ENCODE results near the gene NCF4.

Gene NCF4

GRCh38 chr22:36892292-36892691, 31.5 kb downstream of the NCF4 start:
- DNase-seq (ENCODE audit: extremely low read depth in 1 of 2, low read depth in 1 of 2), result no peak

GRCh38 chr22:36893262-36893661, 32.5 kb downstream of the NCF4 start:
- no peak for DNase-seq (ENCODE audit: extremely low read depth in 1 of 2, low read depth in 1 of 2)

DNA sequence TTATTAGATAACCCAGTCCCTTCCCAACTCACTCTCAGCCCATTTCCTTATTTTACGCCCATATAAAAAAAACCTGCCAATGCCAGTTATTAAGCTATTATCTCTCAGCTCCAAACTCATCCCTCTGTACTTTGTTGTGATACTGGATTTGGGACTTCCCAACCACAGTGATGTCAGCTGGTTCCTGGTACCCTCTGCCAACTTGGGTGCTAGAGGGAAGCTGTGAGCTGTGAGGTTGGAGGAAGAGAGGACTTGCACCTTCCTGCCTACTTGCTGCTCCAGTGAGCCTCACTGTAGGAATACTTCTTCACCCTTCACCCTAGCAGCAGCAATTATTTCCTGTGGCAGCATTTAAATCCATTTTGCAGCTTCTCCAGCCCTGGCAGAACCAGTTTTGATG, 33.5 kb downstream of the NCF4 start:
- DNase-seq (ENCODE audit: extremely low read depth in 1 of 2, low read depth in 1 of 2), result no peak

DNA sequence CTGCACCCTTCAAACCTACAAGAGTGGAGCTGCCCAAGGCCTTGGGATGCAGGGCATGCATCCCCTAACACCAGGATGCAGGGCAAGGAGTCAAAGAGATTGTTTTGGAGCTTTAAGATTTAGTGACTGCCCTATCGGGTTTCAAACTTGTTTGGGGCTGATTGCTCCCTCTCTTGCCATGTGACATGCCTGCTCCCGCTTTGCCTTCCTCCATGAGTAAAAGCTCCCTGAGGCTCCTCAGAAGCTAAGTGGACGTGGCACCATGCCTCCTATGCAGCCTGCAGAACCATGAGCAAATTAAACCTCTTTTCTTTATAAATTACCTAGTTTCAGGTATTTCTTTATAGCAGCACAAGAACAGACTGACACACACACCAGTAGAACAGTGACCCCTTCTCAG, 36.8 kb downstream of the NCF4 start:
- DNase-seq (ENCODE audit: extremely low read depth in 1 of 2, low read depth in 1 of 2), result no peak

DNA sequence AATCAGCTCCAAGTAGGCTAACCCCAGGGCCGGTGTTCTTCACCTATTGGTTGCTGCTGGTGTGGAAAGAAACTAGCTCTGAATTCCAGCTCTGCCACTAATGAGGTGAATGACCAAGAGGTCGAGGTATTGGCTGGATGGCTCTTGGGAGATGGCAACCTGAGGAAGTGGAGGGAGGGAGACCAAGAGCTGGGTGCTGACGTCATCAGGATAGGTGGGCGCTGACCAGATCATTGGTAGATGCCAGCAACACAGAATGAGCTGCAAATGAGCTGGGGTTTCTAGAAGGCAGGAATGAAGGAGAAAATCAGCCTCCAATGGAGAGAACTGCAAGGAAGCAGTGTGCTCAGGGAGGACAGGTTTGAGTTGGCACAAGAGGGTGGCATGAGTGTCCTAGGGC, 37.9 kb downstream of the NCF4 start:
- DNase-seq (ENCODE audit: extremely low read depth in 1 of 2, low read depth in 1 of 2), result no peak

- DNase-seq (ENCODE audit: extremely low read depth in 1 of 2, low read depth in 1 of 2), result no peak
Measured at GRCh38 chr22:36899498-36899897, 38.7 kb downstream of the NCF4 start.

DNA sequence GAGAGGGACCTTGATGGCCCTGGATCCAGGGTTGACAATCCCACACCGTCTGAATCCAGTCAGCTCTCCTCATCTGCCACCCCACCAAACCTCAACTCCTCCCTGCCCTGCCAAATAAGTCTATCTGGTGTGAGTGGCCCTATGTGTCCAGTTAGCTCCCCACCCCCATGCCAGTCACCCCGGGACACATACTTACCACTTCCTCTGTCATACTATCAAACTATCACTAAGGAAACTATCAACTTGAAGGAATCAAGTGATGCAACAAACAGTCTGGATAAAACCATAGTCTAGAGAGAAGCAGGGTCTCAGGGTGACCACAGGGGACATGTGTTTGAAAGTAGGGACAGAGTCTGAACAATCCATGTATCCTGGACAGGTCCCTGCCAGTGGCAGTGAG, 39.4 kb downstream of the NCF4 start:
- no peak for DNase-seq (ENCODE audit: extremely low read depth in 1 of 2, low read depth in 1 of 2)

DNA sequence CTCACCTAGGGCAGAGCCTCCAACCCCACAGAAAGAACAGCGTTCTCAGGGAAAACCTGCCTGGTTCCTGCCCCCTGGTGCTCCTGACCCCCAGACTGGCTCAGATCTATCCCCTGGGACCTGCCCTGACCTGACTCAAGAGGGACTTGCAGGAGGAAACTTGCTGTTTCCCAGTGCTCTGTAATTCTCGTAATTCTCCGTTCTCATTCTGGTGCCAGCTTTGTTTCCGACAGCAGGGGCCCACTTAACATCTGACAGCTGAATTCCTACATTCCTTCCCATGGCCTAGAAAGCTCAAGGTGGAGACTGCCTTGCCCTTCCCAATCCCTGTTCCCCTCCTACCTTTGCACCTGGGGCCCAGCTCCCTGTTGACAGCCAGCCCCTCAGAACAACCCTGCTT, 40.1 kb downstream of the NCF4 start:
- DNase-seq (ENCODE audit: extremely low read depth in 1 of 2, low read depth in 1 of 2), result no peak

DNA sequence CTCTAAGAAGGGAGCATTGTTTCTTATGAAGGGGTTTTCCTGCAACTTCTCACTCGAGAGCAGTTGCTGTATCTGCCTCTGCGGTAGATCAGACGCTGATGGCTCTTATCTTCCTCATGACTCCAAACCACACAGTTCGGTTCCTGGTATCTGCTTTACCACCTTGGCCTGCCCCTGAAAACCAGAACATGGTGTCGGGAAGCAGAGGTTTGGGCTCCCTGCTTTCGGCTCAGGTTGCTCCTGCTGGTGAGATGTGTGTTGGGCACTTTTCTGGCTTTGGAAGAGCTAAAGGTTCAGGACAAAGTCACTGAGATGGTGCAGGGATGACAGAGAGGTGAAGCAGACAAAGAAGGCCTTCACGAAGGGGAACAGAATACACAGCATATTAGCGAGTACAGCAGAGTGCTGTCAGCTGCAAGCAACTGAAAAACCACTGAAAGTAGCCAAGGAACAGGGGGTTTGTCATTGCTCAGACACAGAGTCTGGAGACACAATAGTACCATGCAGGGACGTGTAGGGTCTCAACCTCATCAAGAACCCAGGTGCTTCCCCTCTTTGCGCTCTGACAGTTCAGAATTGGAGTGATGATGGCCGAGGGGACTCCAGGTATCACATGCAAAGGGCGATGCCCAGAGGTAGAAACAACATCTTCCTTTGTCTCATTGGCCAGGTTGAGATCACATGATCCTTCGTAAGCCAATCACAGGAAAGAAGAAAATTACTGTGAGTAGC, 40.8 kb downstream of the NCF4 start:
- no peak for DNase-seq (ENCODE audit: extremely low read depth in 1 of 2, low read depth in 1 of 2)

- DNase-seq (ENCODE audit: extremely low read depth in 1 of 2, low read depth in 1 of 2), result no peak
Measured at GRCh38 chr22:36902143-36902926, 41.5 kb downstream of the NCF4 start.

DNA sequence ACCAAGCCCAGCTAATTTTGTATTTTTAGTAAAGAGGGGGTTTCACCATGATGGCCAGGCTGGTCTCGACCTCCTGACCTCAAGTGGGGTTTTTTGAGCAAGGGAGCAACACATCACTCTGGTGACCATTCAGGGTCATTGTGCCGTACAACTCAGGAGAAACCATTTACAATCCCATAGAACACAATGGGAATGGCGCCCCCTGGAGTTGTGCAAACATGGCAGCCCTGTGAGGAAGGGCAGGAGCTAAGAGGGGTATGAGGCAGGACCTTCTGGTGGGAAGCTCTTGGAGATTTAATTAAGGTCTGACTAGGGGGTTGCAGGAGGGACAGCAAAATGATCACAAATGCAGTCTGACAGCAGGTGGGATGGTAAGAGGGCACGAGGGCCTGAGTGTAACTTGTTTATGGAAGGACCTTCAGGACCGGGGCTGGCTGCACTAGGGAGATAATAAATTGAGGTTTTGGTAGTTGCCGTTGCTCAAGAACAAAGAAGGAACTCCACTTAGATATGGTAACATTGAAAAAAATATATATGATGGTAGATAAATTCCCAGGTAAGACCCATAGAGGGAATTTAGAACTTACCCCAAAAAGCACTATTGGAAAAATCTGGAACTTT, 43.6 kb downstream of the NCF4 start:
- DNase-seq (ENCODE audit: extremely low read depth in 1 of 2, low read depth in 1 of 2), result no peak

GRCh38 chr22:36907253-36908195, 46.7 kb downstream of the NCF4 start:
- DNase-seq (ENCODE audit: extremely low read depth in 1 of 2, low read depth in 1 of 2), result no peak

- DNase-seq (ENCODE audit: extremely low read depth in 1 of 2, low read depth in 1 of 2), result no peak
Measured at GRCh38 chr22:36910461-36910860, 49.7 kb downstream of the NCF4 start.

DNA sequence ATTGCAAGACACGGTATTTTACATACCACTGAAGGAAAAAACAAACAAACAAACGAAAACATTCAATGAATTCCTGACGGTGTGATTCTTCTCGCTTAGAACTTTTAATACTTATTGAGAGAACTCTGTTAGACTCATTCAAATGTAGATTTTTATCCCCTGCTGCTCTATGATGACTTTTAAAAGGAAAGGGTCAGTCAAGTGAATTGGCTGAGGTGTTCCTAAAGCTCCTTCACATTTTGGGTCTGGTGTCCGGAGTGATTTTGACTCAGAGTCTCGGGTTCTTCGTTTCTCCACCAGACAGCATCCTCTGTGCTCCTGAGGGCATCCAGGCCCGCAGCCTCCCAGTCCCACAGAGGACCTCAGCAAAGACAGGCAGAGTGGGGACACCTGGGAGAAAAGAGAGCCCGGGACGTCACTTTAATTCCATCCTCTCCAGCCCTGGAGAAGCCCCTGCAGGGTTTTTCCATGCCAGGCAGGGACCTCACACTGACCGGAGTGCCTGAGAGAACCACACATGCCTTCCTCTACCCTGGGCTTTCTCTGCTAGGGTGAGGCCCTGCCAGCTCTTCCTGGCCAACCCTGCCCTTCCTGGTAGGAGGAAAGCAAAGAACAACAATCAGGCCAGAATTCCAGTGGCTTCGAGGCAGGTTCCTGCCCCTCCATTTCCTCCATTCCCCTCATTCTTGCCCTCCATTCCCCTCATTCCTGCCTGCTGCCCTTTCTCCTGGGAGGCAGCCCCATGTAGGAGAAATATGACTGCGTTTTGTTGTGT, 51.3 kb downstream of the NCF4 start:
- DNase-seq (ENCODE audit: extremely low read depth in 1 of 2, low read depth in 1 of 2), result no peak

DNA sequence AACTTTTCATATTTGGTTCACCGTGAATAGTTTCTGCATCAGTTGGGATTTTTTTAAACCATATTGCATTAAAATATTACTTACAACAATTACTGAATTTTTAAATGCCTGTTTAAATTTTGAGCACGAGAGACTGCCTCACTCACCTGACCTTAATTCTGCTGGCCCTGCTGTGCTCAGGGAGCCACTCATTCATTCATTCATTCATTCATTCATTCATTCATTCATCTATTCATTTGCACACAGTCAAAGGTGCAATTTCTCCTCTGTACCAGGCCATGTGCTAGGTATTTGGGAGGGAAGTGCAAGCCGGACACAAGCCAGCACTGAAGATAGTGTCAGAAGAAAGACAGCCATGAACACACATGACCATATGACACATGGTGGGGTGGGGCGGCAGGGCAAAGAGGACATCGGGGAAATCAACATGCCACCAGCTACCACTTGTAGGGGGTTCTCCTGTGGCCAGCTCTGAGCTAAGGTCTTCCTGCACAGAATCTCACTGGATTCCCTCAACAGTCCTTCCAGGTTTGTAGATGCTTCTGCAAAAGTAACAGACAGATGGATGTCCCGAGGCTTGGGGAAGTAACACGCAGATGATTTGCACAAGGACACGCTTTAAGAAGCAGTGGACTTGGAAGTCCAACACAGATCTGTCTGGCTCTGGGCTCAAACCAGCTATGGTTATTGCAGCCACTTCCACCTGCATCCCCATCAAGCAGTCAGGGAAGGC, 52.1 kb downstream of the NCF4 start:
- no peak for DNase-seq (ENCODE audit: extremely low read depth in 1 of 2, low read depth in 1 of 2)

DNA sequence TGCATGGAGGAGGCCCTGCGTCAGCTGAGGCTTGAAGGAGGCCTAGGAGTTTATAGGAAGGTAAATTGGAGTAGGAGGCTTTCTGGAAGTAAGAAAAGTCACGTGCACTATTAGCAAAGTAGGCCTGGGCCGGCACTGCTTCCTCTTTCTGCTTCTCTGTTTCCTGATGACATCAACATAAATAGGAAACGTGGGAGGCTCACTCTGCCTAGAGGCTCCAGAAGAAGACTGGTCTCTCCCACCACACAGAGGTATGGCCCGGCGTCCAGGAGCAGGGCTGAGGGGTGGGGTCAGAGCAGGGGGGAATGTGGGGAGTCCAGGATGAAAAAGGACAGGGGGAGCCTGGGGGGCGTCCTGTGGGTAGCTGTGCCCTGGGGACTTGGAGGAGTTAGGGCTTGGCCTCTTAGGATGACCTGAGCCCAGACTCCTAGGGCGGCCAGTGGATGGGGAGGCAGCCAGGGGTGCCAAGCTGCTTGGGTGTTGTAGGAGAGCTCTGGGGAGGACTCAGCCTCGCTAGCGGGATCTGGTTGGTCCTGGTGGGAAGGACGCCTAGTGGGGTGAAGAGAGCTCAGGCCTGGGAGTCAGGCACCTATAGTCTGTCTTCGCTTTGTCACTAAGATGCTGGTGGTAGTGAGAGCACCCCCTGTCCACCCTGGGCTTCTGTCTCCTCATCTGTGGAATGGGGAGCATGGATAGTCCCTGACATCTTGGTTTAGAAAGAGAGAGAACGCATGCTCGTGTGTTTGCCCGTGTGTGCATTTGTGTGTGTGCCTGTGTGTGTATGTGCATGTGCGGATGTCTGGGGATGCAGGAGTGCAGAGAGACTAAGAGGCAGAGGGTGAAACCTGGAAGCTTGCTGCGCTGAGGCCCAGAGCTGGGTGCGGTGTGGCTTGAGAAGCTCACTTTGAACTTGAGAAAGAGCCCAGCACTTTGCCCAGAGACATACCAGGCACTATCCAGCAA, 52.9 kb downstream of the NCF4 start, which contains the start of gene CSF2RB:
Gene CSF2RB (plus strand): TSS at position 202 of the 963 bp plus-strand sequence. CDS start 8,580 bp downstream, outside the sequence.
- DNase-seq (ENCODE audit: extremely low read depth in 1 of 2, low read depth in 1 of 2), result no peak

DNA sequence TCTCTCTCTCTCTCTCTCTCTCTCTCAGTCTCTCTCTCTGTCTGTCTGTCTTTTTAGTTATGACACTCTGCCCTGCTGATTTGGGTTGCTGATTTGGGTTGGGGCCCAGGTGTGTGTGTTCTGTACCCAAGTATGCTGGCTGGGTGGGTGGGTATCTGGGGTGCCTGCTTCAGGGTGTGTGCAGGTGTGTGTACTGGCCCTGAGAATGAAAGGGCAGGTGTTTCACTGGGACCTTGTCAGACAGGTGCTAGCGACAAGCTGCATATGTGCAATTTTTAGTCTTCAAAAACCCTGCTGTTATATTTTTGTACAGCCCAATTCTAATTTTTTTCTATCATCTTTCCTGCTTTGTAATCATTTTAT, 53.6 kb downstream of the NCF4 start:
- no peak for DNase-seq (ENCODE audit: extremely low read depth in 1 of 2, low read depth in 1 of 2)

DNA sequence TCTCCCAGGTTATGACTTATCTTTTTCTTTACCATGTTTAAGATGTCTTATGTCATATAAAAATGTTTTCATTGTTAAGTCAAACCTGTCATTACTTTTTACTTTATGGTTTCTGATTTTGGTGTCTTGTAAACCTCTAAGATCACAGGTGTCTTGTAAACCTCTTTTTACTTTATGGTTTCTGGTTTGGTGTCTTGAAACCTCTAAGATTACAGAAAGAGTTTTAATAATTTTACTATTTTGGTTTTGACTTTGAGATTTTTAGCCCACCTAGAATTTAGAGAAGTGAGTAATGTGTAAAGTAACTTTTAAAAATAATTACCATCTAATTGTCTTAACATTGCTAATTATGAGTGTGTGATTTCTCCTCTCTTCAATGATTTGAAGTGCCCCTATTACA, 55.2 kb downstream of the NCF4 start:
- DNase-seq (ENCODE audit: extremely low read depth in 1 of 2, low read depth in 1 of 2), result no peak

All from activated CD8-positive, alpha-beta memory T cell treated with anti-CD3 and anti-CD28 coated beads for 1 hour (primary cell).